Transverse colon (tissue), 4 donors: Measurements from ENCODE around the gene SEMA3F. TPM values are rescaled to one million over a fixed set of nuclear protein-coding genes. Genes with fewer than 3 reads are reported as not detected.
A peak's percentile ranks its signal among the peaks of the same experiment; 100 is the strongest.

Experiments used
- DNase-seq: peaks from one replicate; pipeline ENCODE4 v3.0.0-alpha.2; 2019
- H3K27ac ChIP-seq, 4 donors: fragments of 200-600 bp; sonication (generic); 2 replicates each; pipeline ENCODE4 v1.5.1; 2016 to 2018; ENCODE audit warnings: inconsistent platforms in 4 of 4
- H3K27me3 ChIP-seq: fragments of 200-600 bp; sonication (generic); 2 replicates; pipeline ENCODE4 v1.5.1; 2017; ENCODE audit warnings: inconsistent platforms
- H3K36me3 ChIP-seq, 4 donors: fragments of 200-600 bp; sonication (generic); 2 replicates each; pipeline ENCODE4 v1.5.1; 2017 to 2019; ENCODE audit warnings: inconsistent platforms in 4 of 4
- H3K4me1 ChIP-seq, 4 donors: fragments of 200-600 bp; sonication (generic); 2 replicates each; pipeline ENCODE4 v1.5.1; 2017 to 2020; ENCODE audit warnings: inconsistent platforms in 4 of 4
- H3K4me3 ChIP-seq, 4 donors: fragments of 200-600 bp; sonication (generic); 1 replicate in 1 of 4; 2 replicates in 3 of 4; pipeline versions ENCODE4 v1.5.1 to v1.6.1; 2017 to 2019; ENCODE audit warnings: inconsistent platforms in 4 of 4
- H3K9me3 ChIP-seq, 2 donors: fragments of 200-600 bp; sonication (generic); 2 replicates each; pipeline ENCODE4 v1.5.1; 2017 to 2019; ENCODE audit warnings: inconsistent platforms in 2 of 2
- EP300 ChIP-seq: sonication (generic); formaldehyde crosslinking; IDR thresholded peaks from one replicate; pipeline ENCODE4 v1.6.1; 2017; ENCODE audit warnings: antibody characterized with exemption, low read depth
- POLR2A ChIP-seq: fragments of 450-650 bp; IDR thresholded peaks from one replicate; pipeline ENCODE4 v1.6.1; 2016; ENCODE audit warnings: antibody characterized with exemption, mild to moderate bottlenecking, moderate library complexity
- POLR2AphosphoS5 ChIP-seq, 3 donors: sonication (generic); formaldehyde crosslinking; IDR thresholded peaks; one replicate each; pipeline ENCODE4 v1.6.1; 2016; ENCODE audit warnings: antibody characterized with exemption in 3 of 3
- WGBS, 2 donors: methylation state at CpG; one replicate each; pipeline ENCODE4 v1.1.5; 2018; ENCODE audit warnings: low coverage in 1 of 2; 5-methylcytosine and 5-hydroxymethylcytosine counted together
- in situ Hi-C, 4 donors: fragments of 200-750 bp; cut with MboI; loops; one replicate each; pipeline versions ENCODE4 v1.15.0 to v1.15.1; 2017; ENCODE audit warnings: low sequenced_read_pairs in 3 of 4, low pct_ligation_motif_present in 1 of 4, low pct_unique_long_range_greater_than_20kb in 1 of 4
- intact Hi-C: fragments of 100-400 bp; cut with DNase I; formaldehyde crosslinking; loops from one replicate; pipeline ENCODE4 v1.15.1; 2023; ENCODE audit warnings: low total_unique reads
- total RNA-seq, 4 donors: library from RNA; depleted of rRNA; stranded (reverse); fragments of >200 nt; gene quantifications; one replicate each; pipeline ENCODE4 v1.1.0, GENCODE V29; 2016
- TF ChIP-seq, protein P1 (sequence below), 5 experiments: fragments of 200-600 bp in 3 of 5; fragments of 450-650 bp in 2 of 5; sonication (generic) in 3 of 5; IDR thresholded peaks; 1 replicate in 2 of 5; 2 replicates in 3 of 5; pipeline ENCODE4 v1.5.1; 2016 to 2017; ENCODE audit warnings: antibody characterized with exemption in 5 of 5, inconsistent platforms in 3 of 5, mild to moderate bottlenecking in 2 of 5, moderate library complexity in 1 of 5

Gene SEMA3F
- total RNA-seq, 4 donors from 2014 or later, result 1.9 to 30.6 (median 3.8) TPM

DNA sequence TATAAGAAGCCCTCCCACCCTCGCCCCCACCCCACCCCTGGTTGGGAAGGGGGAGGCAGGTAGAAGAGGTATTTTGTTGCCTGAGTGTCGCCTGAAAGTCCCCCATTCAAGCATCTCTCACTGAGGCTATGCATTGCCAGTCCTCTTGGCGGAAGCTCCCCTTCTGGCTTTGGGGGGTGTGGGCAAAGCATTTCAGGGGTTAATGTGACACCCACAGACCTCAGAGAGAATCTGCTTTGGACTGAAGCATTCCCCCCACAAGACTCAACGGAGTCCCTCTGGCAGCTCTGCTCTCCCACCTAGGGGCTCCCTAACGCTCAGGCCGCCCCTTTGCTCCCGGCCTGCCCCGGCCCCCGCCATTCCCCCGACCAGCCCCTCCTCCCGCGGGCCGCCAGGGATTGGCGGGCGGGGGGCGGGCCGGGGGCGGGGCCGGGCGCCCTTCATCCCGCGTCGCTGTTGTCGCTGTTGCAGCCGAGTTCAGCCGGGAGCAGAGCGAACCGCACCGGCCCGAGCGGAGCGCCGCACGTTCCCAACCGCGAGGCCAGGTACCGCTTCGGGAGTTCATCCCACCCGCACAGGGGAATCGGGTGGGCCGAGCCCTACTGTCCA is 49.8 kb downstream of the SEMA3F start, which contains the start of gene SLC38A3:
SLC38A3 (plus strand) TSS at position 468 of the 609 bp plus-strand sequence. CDS start 8,929 bp downstream, outside the sequence.
- no peak for TF ChIP-seq POLR2A
- TF ChIP-seq, protein P1, sequence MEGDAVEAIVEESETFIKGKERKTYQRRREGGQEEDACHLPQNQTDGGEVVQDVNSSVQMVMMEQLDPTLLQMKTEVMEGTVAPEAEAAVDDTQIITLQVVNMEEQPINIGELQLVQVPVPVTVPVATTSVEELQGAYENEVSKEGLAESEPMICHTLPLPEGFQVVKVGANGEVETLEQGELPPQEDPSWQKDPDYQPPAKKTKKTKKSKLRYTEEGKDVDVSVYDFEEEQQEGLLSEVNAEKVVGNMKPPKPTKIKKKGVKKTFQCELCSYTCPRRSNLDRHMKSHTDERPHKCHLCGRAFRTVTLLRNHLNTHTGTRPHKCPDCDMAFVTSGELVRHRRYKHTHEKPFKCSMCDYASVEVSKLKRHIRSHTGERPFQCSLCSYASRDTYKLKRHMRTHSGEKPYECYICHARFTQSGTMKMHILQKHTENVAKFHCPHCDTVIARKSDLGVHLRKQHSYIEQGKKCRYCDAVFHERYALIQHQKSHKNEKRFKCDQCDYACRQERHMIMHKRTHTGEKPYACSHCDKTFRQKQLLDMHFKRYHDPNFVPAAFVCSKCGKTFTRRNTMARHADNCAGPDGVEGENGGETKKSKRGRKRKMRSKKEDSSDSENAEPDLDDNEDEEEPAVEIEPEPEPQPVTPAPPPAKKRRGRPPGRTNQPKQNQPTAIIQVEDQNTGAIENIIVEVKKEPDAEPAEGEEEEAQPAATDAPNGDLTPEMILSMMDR (IDR thresholded peaks at IDR 0.05), result no peak
- TF ChIP-seq EP300, result no peak
- TF ChIP-seq POLR2AphosphoS5 (IDR thresholded peaks at IDR 0.05), result no peak
- intact Hi-C loops (no loop called here), in situ Hi-C loops (no loop called here)
- Histone ChIP-seq H3K27me3 (peaks cover 70% of the 10 kb centered on the region), H3K36me3 (no peaks in the 10 kb centered on the region), H3K27ac (no peak within 1 kb of the TSS), H3K4me3 (peak within 1 kb of the TSS in 3 of 4 donors; percentile 4 to 42 (median 30)), H3K9me3 (no peaks in the 10 kb centered on the region), H3K4me1 (peaks cover 10 to 14% (median 12%) of the 10 kb centered on the region in 4 donors)
- 2% methylated on average over 26 of the region's 41 CpGs; no CpG with 5 or more reads in 1 of the 2 donors for WGBS, 2 donors
- DNase-seq, result no peak

GRCh38 chr3:50205413-50206276 is 50.5 kb downstream of the SEMA3F start:
- Histone ChIP-seq H3K27me3 (peaks cover 66% of the 10 kb centered on the region), H3K36me3 (no peaks in the 10 kb centered on the region), H3K4me1 (peaks cover 10 to 14% (median 12%) of the 10 kb centered on the region in 4 donors), H3K27ac (no peak overlapping the region), H3K9me3 (no peaks in the 10 kb centered on the region), H3K4me3 (peak overlapping the region in 3 of 4 donors; percentile 4 to 42 (median 30))
- in situ Hi-C loops (no loop called here), intact Hi-C loops (no loop called here)
- 3% methylated on average over 33 of the region's 67 CpGs; no CpG with 5 or more reads in 1 of the 2 donors for WGBS, 2 donors
- no peak for TF ChIP-seq POLR2AphosphoS5 (IDR thresholded peaks at IDR 0.05)
- TF ChIP-seq EP300, result no peak
- no peak for TF ChIP-seq POLR2A
- TF ChIP-seq, protein P1 (IDR thresholded peaks at IDR 0.05), result no peak
- DNase-seq, result peak; percentile 26

DNA sequence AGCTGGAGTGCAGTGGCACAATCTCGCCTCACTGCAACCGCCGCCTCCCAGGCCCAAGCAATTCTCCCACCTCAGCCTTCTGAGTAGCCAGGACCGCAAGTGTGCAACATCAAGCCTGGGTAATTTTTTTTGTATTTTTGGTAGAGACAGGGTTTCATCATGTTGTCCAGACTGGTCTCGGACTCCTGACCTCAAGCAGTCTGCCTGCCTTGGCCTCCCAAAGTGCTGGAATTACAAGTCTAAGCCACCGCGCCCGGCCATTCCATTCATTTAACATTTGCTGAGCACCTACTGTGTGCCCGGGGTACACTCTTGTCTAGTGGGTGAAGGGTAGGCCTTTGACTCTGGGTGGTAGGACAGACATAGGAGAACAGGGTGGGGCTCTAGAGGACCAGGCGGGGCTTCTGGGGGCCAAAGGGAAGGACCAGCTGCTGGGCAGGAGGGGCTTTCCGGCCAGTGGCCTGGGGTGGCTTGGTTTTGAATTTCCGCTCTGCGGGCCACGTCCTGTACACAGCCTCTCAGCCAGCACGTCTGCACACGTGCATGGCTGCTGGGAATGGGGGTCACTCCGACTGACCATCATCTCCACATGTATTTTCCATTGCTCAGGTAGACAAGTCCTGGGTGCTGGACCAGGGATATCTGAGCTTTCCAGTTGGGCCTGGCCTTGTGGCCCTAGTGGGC is 52.4 kb downstream of the SEMA3F start:
- H3K9me3 ChIP-seq, result no peaks in the 10 kb centered on the region
- in situ Hi-C loops, result no loop called here
- intact Hi-C loops, result no loop called here
- no peak for DNase-seq
- 94 to 100% methylated on average over 3 to 17 of the region's 17 CpGs for WGBS, 2 donors
- no peak for TF ChIP-seq POLR2AphosphoS5 (IDR thresholded peaks at IDR 0.05)
- TF ChIP-seq, protein P1 (IDR thresholded peaks at IDR 0.05), result no peak
- no peak for TF ChIP-seq POLR2A
- no peak for TF ChIP-seq EP300
- no peaks in the 10 kb centered on the region for H3K36me3 ChIP-seq
- no peak overlapping the region for H3K4me3 ChIP-seq
- H3K27ac ChIP-seq, result no peak overlapping the region
- peaks cover 10 to 14% (median 12%) of the 10 kb centered on the region in 4 donors for H3K4me1 ChIP-seq
- H3K27me3 ChIP-seq, result peaks cover 47% of the 10 kb centered on the region
